ENCODE measurements around the gene C20orf204. TPM values are rescaled to one million over a fixed set of nuclear protein-coding genes. Genes with fewer than 3 reads are reported as not detected.
"Not testable (repeated sequence)": the region's sequence is repeated elsewhere in the genome, so short reads cannot be mapped to it uniquely, and the experiment has no call there.

Gene C20orf204, protein sequence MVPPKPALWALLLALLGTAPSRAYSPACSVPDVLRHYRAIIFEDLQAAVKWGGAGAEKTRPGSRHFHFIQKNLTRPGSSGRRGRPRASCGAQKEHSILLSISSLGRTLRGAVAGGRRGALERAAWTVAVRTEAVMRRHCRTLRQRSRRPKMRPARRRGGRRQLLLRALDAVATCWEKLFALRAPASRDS
- 1 to 10 TPM; 2.4 to 6.3 TPM for total RNA-seq

DNA sequence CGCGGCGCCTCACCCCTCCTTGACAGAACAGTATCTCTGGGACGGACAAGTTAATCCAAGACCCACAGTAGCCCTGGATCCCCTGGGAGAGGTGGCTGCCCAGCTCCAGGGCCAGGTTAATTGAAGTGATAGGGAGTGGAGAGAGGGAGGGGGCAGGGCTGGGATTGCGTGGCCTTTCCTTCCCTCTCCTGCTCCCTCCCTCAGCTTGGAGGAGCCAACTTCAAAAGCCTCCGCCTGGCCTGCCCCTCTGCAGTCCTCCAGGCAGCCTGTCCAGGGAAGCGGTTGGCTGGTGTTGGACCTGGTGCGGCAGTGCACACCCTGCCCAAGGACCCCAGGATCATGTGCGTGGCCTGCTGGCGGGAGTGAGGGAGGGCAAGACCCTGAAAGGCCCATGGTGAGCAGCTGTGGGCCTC is at the start of gene C20orf204:
Gene C20orf204 (plus strand): TSS at position 250 of the 413 bp plus-strand sequence. CDS start 142 bp downstream, at position 392.
- peak within 1 kb of the TSS; percentile 47 for H3K4me3 Mint-ChIP-seq
- no peak for ATAC-seq
- H3K9me3 Mint-ChIP-seq = no peaks in the 10 kb centered on the region
- no peak for DNase-seq (ENCODE audit: low spot score)
- H3K36me3 Mint-ChIP-seq = no peaks in the 10 kb centered on the region
- peaks cover 0 to 6% of the 10 kb centered on the region in 2 donors for H3K27me3 Mint-ChIP-seq
- peak within 1 kb of the TSS in 1 of 2 donors; percentile 68 for H3K27ac Mint-ChIP-seq
- H3K4me1 Mint-ChIP-seq (ENCODE audit: low read depth in 2 of 2) = peaks cover 7 to 18% of the 10 kb centered on the region in 2 donors

GRCh38 chr20:64000906-64001305 is 35.1 kb upstream of the C20orf204 start:
- Mint-ChIP-seq H3K4me1 (ENCODE audit: low read depth in 2 of 2) (peaks cover 0 to 3% of the 10 kb centered on the region in 2 donors), H3K9me3 (no peaks in the 10 kb centered on the region), H3K27ac (no peak overlapping the region), H3K4me3 (no peak overlapping the region), H3K27me3 (no peaks in the 10 kb centered on the region), H3K36me3 (peaks cover 6% of the 10 kb centered on the region)
- ATAC-seq (no peak), DNase-seq (ENCODE audit: low spot score) (no peak)

GRCh38 chr20:64001607-64002011 is 34.4 kb upstream of the C20orf204 start:
- H3K9me3 Mint-ChIP-seq = no peaks in the 10 kb centered on the region
- DNase-seq (ENCODE audit: low spot score) = no peak
- H3K36me3 Mint-ChIP-seq = peaks cover 6% of the 10 kb centered on the region
- peaks cover 0 to 3% of the 10 kb centered on the region in 2 donors for H3K4me1 Mint-ChIP-seq (ENCODE audit: low read depth in 2 of 2)
- H3K27ac Mint-ChIP-seq = no peak overlapping the region
- H3K4me3 Mint-ChIP-seq = no peak overlapping the region
- H3K27me3 Mint-ChIP-seq = no peaks in the 10 kb centered on the region
- no peak for ATAC-seq

DNA sequence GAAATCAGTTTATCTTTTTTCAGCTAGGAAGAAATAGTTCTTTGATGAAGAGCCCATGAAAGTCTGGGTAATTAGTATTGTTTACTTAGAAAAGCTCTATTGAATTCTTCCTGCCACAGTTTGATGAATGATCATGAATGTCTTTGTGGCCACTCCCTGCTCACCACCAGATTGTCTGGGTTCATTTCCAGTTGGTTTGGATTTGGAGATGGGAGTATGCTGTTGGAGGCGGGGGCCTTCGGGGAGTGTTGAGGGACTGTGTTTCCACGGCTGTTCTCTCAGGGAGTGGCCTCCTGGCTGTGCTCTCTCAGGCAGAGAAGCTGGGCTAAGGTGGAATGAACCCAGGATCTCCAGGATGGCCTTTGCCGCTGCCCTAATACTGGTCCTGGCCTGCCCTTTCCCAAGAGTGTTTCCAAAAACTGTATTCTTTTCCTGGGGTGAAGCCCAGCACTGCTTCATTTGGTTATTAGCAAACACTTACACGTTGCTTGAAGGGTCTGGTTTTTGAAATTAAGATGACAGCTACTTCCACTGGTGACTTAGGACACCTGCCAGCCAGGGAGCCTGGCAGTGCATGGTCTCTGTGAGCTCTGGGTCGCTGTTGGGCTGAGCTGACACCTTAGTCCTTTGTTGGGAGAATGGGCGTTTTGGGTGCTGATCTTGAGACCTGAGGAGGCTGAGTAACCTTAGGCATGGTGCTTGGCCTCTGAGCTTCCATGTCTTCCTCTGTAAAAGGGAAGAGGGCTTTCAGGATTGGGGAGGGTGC is 31.8 kb upstream of the C20orf204 start:
- no peak overlapping the region for H3K27ac Mint-ChIP-seq
- peaks cover 10% of the 10 kb centered on the region for H3K36me3 Mint-ChIP-seq
- peaks cover 0 to 6% of the 10 kb centered on the region in 2 donors for H3K4me1 Mint-ChIP-seq (ENCODE audit: low read depth in 2 of 2)
- ATAC-seq (no peak), DNase-seq (ENCODE audit: low spot score) (no peak)
- H3K9me3 Mint-ChIP-seq = no peaks in the 10 kb centered on the region
- H3K4me3 Mint-ChIP-seq = no peak overlapping the region
- no peaks in the 10 kb centered on the region for H3K27me3 Mint-ChIP-seq

GRCh38 chr20:64005394-64005793 is 30.6 kb upstream of the C20orf204 start:
- Mint-ChIP-seq H3K27me3 (no peaks in the 10 kb centered on the region), H3K4me1 (ENCODE audit: low read depth in 2 of 2) (peaks cover 10 to 15% of the 10 kb centered on the region in 2 donors), H3K9me3 (no peaks in the 10 kb centered on the region), H3K36me3 (peaks cover 16% of the 10 kb centered on the region), H3K27ac (no peak overlapping the region), H3K4me3 (no peak overlapping the region)
- DNase-seq (ENCODE audit: low spot score) (no peak), ATAC-seq (no peak)

DNA sequence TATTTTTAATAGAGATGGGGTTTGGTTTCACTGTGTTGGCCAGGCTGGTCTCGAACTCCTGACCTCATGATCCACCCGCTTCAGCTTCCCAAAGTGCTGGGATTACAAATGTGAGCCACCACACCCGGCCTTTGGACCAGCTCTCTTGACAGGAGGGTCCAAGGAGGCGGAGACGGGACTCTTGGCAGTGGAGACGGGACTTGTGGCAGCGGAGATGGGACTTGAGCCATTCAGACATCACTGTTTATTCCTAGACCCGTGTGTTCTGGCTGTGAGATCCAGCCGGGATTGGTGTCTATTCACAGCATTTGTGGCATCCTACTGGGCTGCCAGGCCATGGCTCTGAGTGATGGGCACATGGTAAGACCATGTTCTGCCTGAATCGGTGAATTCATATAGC is 29.5 kb upstream of the C20orf204 start:
- Mint-ChIP-seq H3K4me1 (ENCODE audit: low read depth in 2 of 2) (peaks cover 10 to 14% of the 10 kb centered on the region in 2 donors), H3K36me3 (peaks cover 16% of the 10 kb centered on the region), H3K4me3 (no peak overlapping the region), H3K9me3 (no peaks in the 10 kb centered on the region), H3K27ac (no peak overlapping the region), H3K27me3 (no peaks in the 10 kb centered on the region)
- ATAC-seq = no peak
- DNase-seq (ENCODE audit: low spot score) = no peak

DNA sequence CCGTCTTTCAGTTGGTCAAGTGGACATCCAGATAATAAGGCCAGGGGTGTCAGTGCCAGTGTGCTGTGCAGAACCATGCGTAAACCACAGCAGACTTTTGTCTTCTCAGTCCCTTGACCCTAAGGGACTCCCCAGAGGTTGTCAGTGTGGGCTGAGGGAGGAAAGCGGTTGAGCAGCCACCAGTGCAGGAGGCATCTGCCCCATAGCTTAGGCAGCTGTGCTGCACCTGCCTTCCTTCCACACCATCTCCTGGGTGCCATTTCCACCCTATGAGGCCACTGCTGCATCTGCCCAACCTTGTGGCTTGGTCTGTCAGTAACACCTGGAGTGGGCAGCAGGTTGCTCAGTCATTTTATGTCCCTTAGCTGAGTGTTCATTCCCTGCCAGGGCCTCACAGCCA is 29.1 kb upstream of the C20orf204 start:
- Mint-ChIP-seq H3K36me3 (peaks cover 16% of the 10 kb centered on the region), H3K4me1 (ENCODE audit: low read depth in 2 of 2) (peaks cover 10 to 12% of the 10 kb centered on the region in 2 donors), H3K9me3 (no peaks in the 10 kb centered on the region), H3K27me3 (no peaks in the 10 kb centered on the region), H3K27ac (no peak overlapping the region), H3K4me3 (no peak overlapping the region)
- no peak for DNase-seq (ENCODE audit: low spot score)
- ATAC-seq = no peak

- Mint-ChIP-seq H3K27ac (peak overlapping the region in 1 of 2 donors; percentile 25), H3K4me1 (ENCODE audit: low read depth in 2 of 2) (peaks cover 20% of the 10 kb centered on the region in 2 donors), H3K9me3 (no peaks in the 10 kb centered on the region), H3K27me3 (no peaks in the 10 kb centered on the region), H3K4me3 (no peak overlapping the region), H3K36me3 (peaks cover 16% of the 10 kb centered on the region)
- no peak for ATAC-seq
- no peak for DNase-seq (ENCODE audit: low spot score)
These were observed 26.1 kb upstream of the C20orf204 start for GRCh38 chr20:64009811-64010387.

GRCh38 chr20:64010711-64011237 is 25.2 kb upstream of the C20orf204 start:
- Mint-ChIP-seq H3K4me3 (no peak overlapping the region), H3K4me1 (ENCODE audit: low read depth in 2 of 2) (peaks cover 20 to 24% of the 10 kb centered on the region in 2 donors), H3K27me3 (no peaks in the 10 kb centered on the region), H3K36me3 (peaks cover 21% of the 10 kb centered on the region), H3K9me3 (no peaks in the 10 kb centered on the region), H3K27ac (peak overlapping the region; percentile 43)
- DNase-seq (ENCODE audit: low spot score) (no peak), ATAC-seq (no peak)

- H3K36me3 Mint-ChIP-seq = peaks cover 21% of the 10 kb centered on the region
- DNase-seq (ENCODE audit: low spot score) (no peak), ATAC-seq (peak in 1 of 2 donors; percentile 36)
- no peak overlapping the region for H3K4me3 Mint-ChIP-seq
- H3K27me3 Mint-ChIP-seq = no peaks in the 10 kb centered on the region
- H3K27ac Mint-ChIP-seq = peak overlapping the region; percentile 43
- H3K4me1 Mint-ChIP-seq (ENCODE audit: low read depth in 2 of 2) = peaks cover 20 to 24% of the 10 kb centered on the region in 2 donors
- no peaks in the 10 kb centered on the region for H3K9me3 Mint-ChIP-seq
These were observed 24.6 kb upstream of the C20orf204 start for GRCh38 chr20:64011366-64011779.

- peaks cover 20 to 24% of the 10 kb centered on the region in 2 donors for H3K4me1 Mint-ChIP-seq (ENCODE audit: low read depth in 2 of 2)
- H3K9me3 Mint-ChIP-seq; DNase-seq (ENCODE audit: low spot score); H3K27me3 Mint-ChIP-seq; ATAC-seq: not testable (repeated sequence)
- peak overlapping the region; percentile 85 to 87 for H3K27ac Mint-ChIP-seq
- H3K36me3 Mint-ChIP-seq = peaks cover 24% of the 10 kb centered on the region
- peak overlapping the region; percentile 64 for H3K4me3 Mint-ChIP-seq
These were observed 23.4 kb upstream of the C20orf204 start for GRCh38 chr20:64012385-64013154.

GRCh38 chr20:64015635-64016034 is 20.3 kb upstream of the C20orf204 start:
- Mint-ChIP-seq H3K27ac (no peak overlapping the region), H3K9me3 (no peaks in the 10 kb centered on the region), H3K36me3 (peaks cover 11% of the 10 kb centered on the region), H3K4me3 (no peak overlapping the region), H3K4me1 (ENCODE audit: low read depth in 2 of 2) (peaks cover 10 to 15% of the 10 kb centered on the region in 2 donors), H3K27me3 (no peaks in the 10 kb centered on the region)
- ATAC-seq = no peak
- DNase-seq (ENCODE audit: low spot score) = no peak
